MM.1S (cell line): ENCODE data around the gene HERC2.

ENCODE experiments used
- EZH2 ChIP-seq: fragments of 300-600 bp; sonication (generic); optimal IDR thresholded peaks from 2 replicates; pipeline ENCODE3; 2017; ENCODE audit warnings: low read depth, mild to moderate bottlenecking, antibody characterized with exemption, low read length, mixed read lengths
- EZH2phosphoT487 ChIP-seq: fragments of 300-600 bp; sonication (generic); IDR thresholded peaks from 2 replicates; pipeline ENCODE4 v1.6.1; 2018; ENCODE audit warnings: antibody characterized with exemption, low read length
- TF ChIP-seq, protein P1 (sequence below): fragments of 300-600 bp; sonication (generic); IDR thresholded peaks from 2 replicates; pipeline ENCODE4 v1.5.1; 2016; ENCODE audit warnings: antibody characterized with exemption, low read length, mixed read lengths

DNA sequence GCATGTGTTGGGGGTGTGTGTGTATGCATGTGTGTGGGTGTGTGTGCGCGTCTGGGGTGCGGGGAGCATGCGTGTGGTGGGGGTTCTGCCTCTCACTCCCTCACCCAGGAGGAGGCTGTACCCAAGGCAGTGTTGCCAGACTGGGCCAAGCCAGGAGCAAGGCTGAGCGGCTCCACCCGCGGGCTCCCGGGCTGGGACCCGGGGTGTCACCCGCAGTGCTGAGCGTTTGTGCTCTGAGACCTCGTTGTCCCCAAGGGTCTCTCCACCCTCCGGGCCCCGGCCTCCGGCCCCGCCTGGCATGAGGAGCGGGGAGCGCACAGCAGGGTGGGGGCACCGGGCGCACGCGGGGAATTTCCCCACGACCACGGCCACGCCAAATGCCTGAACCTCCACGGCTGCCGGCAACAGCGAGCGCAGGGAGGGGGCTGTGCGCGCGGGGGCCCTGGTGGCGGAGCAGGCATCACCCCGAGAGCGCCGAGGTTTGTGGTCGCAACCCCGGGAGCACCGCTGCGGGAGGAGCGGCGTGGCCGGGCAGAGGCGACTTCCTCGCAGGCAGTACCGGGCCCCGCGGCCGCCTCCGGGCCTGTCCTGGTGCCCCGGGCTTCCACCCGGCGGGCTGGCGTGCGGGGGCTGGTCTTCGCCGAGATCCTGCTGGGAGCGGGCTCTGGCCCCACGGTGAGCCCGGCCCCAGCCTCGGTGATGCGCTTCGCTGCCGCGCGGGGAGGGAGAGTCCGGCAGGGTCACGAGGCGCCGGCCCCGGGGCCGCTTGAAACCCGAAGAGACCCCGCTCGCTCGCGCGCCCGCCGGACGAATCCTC, 215.5 kb downstream of the HERC2 start:
- no peak for TF ChIP-seq EZH2
- TF ChIP-seq, protein P1, sequence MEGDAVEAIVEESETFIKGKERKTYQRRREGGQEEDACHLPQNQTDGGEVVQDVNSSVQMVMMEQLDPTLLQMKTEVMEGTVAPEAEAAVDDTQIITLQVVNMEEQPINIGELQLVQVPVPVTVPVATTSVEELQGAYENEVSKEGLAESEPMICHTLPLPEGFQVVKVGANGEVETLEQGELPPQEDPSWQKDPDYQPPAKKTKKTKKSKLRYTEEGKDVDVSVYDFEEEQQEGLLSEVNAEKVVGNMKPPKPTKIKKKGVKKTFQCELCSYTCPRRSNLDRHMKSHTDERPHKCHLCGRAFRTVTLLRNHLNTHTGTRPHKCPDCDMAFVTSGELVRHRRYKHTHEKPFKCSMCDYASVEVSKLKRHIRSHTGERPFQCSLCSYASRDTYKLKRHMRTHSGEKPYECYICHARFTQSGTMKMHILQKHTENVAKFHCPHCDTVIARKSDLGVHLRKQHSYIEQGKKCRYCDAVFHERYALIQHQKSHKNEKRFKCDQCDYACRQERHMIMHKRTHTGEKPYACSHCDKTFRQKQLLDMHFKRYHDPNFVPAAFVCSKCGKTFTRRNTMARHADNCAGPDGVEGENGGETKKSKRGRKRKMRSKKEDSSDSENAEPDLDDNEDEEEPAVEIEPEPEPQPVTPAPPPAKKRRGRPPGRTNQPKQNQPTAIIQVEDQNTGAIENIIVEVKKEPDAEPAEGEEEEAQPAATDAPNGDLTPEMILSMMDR = no peak
- no peak for TF ChIP-seq EZH2phosphoT487
